HG03439 (cell line): ENCODE results near the gene MLLT6.

Experiments used
- ATAC-seq: cut with Tn5 transposase; IDR thresholded peaks from one replicate; pipeline ENCODE4 v1.9.1; 2021; ENCODE audit warnings: mild to moderate bottlenecking, moderate library complexity; ENCODE audit not compliant: unreplicated experiment

The MLLT6 gene

GRCh38 chr17:38706505-38707216, 1.6 kb downstream of the MLLT6 start:
- ATAC-seq: no peak

DNA sequence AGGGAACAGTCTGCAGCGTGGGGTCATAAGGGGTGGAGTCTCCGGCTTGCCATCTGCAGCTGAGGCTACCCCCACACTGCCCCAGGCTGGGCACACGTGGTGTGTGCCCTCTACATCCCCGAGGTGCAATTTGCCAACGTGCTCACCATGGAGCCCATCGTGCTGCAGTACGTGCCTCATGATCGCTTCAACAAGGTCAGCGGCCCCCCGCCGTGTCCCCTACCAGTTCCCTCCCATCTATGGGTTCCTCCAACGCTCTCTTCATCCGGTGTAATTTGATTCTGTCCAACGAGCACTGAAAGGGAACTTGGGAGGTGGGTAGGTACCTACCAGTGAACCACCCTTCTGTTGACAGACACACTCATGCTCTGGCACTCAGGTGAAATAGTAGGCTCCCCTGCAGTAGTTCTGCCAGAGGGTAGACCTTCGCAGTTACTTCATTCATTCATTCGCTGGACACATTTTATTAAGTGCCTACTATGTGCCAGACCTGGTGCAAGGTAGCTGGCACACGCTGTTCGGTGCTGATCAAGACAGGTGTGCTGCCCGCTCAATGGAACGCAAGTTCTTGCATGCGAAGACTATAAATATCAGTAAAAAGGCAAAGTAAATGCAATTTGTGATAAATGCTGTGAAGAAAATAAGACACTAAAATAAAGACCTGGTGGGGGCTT, 2.7 kb downstream of the MLLT6 start:
- ATAC-seq: no peak

DNA sequence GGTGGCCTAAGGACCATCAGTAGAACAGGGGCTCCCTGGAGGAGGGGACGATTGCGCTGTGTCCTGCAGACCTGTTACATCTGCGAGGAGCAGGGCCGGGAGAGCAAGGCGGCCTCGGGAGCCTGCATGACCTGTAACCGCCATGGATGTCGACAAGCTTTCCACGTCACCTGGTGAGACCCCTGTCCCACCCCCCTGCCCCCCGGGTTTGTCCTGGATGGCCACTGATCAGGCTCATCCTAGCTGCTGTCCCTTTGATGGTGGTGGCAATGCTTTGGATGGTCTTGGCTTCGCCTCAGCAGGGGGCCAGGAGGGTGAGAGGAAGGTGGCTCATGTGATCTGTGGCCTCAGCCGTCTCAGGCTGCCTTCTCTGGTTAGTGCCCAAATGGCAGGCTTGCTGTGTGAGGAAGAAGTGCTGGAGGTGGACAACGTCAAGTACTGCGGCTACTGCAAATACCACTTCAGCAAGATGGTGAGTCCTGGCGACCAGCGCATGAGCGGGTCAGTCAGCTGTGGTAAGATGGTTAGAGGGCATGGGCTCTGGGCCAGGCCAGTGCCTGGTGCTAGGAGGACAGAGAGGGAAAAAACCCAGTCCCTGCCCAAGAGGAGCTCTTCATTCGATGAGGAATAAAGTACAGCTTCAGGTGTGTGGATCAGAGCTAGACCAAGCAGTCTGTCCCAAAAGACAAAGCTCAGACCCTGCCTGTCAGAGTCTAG, 4.2 kb downstream of the MLLT6 start:
- no peak for ATAC-seq

DNA sequence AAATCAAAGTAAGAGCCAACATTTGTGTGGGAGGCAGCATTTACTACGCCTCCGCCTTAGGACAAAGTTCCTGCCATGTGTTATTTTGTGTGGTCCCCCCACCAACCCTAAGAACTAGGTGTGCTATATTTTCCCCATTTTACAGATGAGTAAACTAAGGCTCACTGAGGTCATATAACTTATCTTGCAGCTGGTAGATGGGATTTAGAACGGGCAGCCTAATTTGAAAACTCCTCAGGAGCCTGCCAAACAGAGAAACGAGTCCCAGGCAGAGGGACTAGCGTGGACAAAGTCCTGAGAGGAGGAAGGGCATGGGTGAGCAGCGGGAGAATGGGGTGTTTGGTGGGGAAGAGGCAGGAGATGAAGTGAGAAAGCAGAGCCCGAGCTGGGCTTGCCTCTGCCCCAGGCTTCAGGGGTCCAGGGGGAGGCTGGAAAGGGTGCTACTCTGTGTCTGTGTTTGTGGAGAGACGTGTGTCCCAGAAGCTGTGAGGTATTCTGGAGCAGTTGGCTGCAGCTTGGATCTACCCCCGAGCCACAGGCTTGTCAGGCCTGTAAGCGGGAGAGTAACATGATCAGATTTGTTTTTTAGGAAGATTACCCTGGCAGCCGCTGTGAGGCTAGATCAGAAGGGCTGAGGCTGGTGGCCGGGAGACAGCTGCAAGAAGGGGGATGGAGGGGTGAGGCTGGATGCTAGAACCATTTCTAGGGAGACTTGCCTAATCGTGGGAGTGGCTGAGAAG, 5.0 kb downstream of the MLLT6 start:
- ATAC-seq: no peak

DNA sequence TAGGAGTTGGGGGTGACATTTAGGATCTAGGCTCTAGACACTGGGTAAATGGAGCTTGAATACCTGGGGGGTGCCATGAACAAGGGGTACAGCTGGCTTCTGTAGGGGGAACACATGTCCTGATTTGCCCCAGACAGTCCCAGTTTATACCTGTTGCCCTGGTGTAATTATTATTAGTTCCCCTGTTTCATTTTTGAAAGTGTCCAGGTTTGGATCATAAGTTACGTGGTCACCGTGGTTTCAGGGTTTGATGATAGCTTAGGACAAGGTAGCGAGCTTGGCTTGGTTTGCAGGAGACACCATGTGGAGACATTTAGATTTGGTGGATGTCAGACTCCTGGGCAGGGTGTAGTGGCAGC, 5.5 kb downstream of the MLLT6 start:
- no peak for ATAC-seq

GRCh38 chr17:38710985-38711384, 5.9 kb downstream of the MLLT6 start:
- ATAC-seq: no peak

DNA sequence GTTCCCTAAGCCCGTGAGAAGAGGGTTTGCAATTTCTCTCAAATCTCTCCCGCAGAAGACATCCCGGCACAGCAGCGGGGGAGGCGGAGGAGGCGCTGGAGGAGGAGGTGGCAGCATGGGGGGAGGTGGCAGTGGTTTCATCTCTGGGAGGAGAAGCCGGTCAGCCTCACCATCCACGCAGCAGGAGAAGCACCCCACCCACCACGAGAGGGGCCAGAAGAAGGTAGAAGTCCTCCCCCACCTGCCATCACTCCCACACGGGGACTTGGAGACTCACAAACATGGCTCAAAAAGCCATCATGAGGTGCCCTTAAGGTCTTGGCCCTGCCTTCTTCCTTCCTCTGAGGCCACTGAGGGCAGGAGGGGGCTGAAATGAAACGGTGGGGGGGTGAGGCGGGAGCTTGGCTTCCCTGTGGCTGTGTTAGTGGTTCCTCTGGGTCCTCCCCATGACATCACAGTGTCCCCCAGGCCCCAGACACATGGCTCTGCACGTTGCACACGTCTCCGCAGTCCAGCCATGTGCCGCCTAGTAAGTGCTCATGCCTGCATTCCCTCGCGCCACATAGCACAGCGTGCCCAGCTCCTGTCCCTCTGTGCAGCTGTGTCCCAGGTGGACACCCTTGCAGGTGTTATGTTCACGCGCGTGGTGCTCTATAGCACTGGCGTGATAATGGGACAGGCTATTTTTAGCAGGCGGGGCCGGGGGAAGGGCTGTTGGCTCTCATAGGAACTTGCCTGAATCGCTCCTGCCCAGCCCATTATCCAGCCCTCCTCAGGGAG, 6.9 kb downstream of the MLLT6 start:
- no peak for ATAC-seq

DNA sequence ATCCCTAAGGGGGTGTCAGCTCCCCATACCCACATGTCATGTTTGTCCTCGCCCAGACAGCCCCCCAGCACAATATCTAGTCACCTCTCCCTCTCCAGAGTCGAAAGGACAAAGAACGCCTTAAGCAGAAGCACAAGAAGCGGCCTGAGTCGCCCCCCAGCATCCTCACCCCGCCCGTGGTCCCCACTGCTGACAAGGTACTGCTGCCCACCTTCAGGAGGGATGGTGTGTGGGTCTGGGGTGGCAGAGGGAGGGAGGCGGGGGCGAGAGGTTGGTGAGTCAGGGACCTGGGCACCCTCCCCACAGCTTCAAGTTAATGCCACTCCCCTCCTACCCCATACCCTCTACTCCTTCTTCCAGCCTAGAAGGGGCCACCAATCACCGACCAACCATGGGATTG, 7.5 kb downstream of the MLLT6 start:
- ATAC-seq: no peak

DNA sequence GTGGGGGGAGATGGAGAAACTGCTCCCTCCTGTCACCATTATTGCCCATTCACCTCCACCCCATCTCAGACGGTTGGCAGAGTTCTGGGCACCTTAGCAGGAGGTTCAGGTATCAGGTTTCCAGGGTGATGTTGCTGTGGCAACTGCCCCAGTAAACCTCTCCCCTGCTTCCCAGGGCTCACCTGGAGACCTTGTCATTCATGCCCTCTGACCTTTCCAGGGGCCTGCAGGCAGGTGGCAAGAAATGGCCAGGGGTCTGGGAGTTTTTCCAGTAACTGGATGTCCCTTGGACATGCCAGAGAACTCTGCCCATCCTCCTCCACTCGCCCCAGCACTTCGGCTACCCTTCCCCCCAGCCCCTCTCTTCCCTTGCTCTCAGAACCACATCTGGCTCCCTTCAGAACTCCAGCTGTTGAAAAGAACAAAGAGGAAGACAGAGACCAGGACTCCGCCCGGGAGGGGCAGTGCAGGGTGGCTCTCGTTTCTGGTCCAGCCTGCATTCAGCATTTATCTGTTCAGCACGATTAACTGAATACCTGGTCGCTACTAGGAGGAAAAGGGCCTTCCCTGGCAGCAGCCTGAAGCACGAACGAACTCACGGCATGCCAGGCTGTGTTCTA, 8.5 kb downstream of the MLLT6 start:
- no peak for ATAC-seq

DNA sequence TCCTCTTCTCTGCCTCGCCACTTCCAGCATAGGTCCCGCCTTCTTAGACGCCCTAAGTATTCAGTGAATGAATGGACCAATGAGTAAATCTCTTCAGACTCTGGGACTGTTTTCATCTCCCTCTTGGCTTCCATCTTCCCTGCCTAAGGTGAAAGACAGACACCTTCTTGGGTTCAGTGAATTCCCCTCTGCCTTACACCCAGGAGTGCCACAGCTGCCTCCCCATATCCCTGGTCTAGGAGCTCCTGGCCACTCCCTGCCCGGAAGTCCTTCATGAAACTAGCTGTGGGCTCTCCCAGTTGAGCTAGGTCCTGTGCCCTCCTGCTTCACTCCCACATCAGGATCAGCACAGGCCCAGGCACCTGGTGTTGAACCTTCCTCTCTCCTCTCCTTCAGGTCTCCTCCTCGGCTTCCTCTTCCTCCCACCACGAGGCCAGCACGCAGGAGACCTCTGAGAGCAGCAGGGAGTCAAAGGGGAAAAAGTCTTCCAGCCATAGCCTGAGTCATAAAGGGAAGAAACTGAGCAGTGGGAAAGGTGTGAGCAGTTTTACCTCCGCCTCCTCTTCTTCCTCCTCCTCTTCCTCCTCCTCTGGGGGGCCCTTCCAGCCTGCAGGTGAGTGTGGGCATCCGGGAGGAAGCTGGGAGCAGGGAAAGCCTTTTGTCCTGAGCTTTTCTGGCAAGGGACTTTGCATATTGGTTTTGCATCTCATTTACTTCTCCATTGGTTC, 10.3 kb downstream of the MLLT6 start:
- no peak for ATAC-seq

DNA sequence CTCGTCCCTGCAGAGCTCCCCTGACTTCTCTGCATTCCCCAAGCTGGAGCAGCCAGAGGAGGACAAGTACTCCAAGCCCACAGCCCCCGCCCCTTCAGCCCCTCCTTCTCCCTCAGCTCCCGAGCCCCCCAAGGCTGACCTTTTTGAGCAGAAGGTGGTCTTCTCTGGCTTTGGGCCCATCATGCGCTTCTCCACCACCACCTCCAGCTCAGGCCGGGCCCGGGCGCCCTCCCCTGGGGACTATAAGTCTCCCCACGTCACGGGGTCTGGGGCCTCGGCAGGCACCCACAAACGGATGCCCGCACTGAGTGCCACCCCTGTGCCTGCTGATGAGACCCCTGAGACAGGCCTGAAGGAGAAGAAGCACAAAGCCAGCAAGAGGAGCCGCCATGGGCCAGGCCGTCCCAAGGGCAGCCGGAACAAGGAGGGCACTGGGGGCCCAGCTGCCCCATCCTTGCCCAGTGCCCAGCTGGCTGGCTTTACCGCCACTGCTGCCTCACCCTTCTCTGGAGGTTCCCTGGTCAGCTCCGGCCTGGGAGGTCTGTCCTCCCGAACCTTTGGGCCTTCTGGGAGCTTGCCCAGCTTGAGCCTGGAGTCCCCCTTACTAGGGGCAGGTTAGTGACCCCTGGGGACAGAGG, 11.4 kb downstream of the MLLT6 start:
- no peak for ATAC-seq

DNA sequence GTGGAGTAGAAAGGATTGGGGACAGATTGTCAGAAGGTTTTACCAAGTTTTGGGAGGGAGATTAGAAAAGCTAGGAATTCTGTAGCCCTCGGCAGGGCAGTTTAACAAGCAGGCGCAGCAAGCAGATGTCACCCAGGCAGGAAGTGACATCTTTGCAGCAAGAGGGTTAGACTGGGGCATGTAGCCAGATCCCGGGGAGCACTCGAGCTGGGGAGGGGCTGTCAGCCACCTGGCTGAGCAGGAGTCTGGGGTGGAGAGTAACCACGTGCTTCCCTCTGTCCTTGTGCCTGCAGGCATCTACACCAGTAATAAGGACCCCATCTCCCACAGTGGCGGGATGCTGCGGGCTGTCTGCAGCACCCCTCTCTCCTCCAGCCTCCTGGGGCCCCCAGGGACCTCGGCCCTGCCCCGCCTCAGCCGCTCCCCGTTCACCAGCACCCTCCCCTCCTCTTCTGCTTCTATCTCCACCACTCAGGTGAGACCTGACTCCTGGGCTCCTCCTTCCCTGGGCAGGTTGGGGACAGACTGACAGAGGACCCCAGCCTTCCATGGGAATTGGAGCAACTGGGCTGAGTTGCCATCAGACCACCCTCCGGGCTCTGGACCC, 12.2 kb downstream of the MLLT6 start:
- ATAC-seq: no peak

- no peak for ATAC-seq
Measured at GRCh38 chr17:38719289-38719942, 14.3 kb downstream of the MLLT6 start.

- no peak for ATAC-seq
Measured at GRCh38 chr17:38719943-38720641, 15.0 kb downstream of the MLLT6 start.

DNA sequence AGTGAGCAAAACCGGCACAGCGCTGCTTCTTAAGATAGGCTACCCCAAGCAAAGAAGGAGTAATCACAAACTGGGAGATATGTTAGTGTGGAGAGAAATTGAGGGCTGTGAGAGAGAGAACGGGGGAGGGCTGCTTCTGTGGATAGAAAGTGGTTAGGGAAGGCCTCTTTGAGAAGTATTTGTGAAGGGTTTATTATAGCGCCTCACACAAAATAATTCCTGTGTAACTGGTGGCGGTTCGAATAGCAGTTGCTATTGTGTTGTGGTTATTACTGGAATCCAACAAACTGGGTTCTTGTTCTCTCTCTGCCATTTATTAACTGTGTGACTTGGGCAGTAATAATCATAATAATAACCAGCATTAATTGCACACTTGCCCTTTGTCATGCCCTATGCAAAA, 15.9 kb downstream of the MLLT6 start:
- ATAC-seq: no peak

DNA sequence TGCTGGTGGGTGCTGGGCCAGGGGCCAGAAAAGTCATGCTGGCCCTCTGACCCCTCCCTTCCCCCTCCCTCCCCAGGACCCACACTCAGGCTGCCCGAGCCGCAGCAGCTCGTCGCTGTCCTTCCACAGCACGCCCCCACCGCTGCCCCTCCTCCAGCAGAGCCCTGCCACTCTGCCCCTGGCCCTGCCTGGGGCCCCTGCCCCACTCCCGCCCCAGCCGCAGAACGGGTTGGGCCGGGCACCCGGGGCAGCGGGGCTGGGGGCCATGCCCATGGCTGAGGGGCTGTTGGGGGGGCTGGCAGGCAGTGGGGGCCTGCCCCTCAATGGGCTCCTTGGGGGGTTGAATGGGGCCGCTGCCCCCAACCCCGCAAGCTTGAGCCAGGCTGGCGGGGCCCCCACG, 16.7 kb downstream of the MLLT6 start:
- ATAC-seq: no peak

DNA sequence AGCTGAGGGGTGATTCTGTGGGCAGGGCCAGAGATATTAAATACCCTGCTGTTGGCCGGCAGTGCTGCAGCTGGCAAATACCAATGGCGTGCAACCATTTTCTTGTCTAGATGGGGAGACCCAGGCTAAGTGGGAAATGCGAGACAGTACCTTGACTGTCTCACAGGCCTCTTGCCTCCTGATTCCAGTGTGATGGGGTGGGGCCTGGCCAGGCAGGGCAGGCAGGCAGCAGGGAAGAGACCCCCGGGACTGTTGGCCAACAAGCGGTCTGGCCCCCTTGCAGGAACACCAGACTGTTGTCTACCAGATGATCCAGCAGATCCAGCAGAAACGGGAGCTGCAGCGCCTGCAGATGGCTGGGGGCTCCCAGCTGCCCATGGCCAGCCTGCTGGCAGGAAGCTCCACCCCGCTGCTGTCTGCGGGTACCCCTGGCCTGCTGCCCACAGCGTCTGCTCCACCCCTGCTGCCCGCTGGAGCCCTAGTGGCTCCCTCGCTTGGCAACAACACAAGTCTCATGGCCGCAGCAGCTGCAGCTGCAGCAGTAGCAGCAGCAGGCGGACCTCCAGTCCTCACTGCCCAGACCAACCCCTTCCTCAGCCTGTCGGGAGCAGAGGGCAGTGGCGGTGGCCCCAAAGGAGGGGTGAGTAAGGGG, 19.4 kb downstream of the MLLT6 start:
- no peak for ATAC-seq
